Activated CD4-positive, alpha-beta T cell treated with anti-CD3 and anti-CD28 coated beads, Interleukin-2, amount 50 U/mL, for 16 hours (primary cell): Measurements from ENCODE around the gene DNAJB1.
"Not testable (repeated sequence)": the region's sequence is repeated elsewhere in the genome, so short reads cannot be mapped to it uniquely, and the experiment has no call there.

Experiments used
- DNase-seq: peaks from one replicate; pipeline ENCODE4 v3.0.0-alpha.2; 2020

The DNAJB1 gene

DNA sequence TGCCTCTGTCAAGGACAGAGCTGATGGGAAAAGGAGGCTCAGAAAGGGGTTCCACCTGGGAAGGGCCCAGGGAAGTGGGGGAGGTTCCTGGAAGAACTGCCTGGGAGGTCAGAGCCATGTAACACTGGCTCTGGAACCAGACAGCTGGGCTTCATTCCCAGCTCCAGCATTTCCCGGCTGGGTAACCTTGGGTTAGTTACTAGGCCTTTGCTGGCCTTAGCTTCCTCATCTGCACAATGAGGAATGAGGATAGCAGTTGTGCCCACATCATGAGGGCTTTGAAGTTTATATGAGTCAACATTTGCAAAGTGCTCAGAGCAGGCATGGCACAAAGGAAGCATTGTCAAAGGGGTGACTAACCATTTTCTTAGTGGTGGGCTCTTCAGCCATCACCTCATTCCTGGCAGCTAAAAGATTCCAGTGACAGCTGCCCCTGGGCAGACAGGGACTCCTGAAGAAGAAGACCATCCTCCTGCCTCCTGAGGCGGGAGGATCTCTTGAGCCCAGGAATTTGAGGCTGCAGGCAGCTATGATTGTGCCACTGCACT, 1.7 kb upstream of the DNAJB1 start:
- no peak for DNase-seq

DNA sequence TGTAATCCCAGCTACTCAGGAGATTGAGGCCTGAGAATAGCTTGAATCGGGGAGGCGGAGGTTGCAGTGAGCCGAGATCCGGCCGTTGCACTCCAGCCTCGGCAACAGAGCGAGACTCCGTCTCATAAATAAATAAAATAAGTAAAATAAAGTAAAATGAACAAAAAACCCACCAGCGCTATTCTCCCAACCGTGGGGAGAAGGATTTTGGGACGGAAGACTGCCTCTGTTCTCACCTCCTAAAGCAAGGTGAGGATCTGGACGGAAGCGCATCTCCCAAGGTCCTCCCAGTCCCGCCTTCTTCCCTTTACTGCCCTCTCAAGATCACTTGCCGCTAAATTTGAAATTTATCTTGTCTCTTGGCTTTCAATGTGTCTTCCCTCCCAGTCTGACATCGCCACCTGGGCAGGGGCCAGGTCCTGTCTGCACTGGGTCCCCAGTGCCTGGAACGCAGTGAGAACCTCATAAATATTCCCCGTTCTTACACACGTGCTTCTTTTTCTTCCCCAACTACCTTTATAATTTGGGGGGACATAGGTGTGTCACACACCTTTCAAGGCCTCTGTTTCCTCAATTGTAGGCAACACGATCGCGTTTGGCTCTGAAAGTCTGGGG, 1.2 kb upstream of the DNAJB1 start:
- DNase-seq, result no peak

DNA sequence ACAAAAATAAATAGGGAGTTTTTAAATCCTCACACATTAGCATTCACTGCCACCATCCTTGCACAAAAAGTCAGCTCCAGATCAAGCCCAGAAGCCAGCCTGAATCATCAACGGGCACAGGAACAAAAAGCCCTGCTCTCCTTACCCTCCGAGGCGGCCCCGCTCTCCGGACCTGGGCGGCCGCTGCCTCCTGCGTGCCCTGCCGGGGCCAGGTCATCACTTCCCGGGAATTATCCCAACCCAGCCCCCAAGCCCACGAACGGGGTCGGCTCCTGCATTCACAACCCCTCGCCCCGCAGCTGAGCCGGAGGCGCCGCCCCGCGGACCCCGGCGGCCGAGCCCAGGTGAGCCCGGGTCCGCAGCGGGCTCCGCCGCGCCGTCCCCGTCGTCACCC, 754 bp downstream of the DNAJB1 start:
- DNase-seq, result no peak

DNA sequence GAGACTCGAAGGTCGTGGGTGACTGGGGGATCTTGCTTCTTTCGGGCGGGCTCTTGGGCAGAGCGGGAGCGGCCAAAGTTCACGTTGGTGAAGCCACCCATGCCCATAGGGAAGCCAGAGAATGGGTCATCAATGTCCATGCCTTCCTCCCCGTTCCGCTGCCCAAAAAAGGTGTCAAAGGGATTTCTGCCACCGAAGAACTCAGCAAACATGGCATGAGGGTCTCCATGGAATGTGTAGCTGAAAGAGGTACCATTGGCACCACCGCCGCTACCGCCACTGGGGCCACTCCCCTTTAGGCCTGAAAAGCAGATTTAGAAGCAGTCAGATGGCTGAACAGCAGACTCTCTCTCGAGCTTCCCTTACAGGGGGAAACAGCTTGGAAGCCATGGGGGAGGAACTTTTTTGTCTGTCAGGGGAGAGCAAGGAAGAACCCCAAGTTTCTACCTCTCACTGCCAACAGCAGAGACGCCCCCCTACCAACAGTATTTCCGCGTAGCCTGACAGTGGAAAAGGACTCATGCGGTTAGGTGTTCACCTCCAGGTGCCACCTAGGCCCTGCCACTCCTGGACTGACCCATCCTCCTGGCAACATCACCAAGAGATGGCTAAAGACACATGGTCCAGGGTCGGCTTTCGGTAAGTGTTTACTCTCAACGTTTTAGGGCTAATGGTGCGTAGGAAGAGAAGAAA, 1.3 kb downstream of the DNAJB1 start:
- no peak for DNase-seq

DNA sequence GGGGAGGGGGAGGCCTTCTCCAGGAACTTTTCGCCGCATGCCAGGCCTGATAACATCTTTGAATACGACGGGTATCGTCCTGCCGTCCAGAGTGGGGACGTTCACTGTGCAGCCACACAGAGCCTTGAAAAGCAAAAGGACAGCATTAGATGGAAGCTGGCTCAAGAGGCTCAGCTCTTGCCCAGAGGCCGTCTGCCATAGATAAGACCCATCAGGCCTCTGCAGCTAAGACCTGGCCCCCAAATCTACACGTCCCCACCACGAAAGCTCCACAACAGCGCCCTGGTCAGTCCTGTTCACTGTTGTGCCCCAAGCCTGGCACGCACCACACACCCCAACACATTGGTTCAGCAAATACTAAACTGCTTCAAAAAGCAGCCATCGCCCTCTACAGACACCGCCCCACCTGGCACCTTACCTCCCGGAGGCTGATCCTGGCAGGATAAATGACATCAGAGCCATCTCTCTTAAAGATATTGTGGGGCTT, 2.1 kb downstream of the DNAJB1 start:
- DNase-seq, result no peak

DNA sequence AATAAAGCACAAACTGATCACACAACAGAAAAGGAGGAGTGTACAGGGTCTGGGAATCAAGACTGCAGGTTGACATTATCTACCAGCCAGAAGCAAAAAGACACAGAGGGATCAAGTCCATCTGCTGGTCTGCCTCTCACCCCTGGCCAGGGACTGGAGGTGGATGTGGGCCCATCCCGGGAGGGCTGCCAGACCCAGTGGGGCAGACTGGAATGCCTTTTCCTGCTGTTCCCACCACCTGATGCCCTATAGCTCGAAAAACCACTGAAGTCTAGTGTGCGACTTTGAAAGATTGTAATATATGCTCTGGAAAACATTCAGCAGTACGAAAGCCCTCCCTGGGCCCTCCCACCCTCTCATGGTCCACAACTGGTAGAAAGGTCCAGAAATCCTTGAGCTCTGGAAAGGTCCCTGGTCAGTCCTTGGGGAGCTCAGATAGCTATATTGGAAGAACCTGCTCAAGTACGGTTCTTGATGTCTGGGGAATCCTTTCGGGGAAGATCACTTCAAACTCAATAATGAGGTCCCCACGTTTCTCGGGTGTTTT, 2.6 kb downstream of the DNAJB1 start:
- DNase-seq, result no peak

DNA sequence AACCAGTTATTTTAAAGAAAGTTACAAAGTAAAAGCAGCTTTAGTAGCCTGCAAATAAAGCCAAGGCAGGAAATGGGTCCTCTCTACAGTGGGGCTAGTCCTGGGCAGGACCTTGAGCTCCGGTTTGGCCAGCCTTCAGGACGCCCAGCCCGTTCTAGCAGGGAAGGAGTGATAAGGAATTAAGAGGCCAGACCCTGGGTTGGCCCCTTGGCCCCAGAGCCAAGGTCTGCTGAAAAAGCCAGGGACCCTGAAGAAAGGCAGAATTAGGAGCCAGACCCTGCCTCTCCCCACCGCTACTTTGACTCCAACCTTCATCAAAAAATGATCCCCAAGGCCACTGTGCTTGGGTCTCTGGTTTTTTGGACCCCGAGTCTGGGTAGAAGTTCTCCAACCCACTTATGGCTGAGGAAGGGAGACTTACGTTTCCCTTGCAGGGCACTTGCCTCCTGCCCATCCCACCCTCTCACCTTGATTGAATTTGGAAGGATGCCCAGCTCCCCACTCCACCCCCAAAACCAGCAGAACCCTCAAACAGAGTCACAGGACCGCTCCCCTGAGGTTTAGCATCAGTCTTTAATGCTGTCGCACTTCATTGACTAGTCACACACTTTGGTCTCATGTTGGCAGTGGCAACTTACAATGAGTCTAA, 3.9 kb downstream of the DNAJB1 start:
- DNase-seq, result no peak

DNA sequence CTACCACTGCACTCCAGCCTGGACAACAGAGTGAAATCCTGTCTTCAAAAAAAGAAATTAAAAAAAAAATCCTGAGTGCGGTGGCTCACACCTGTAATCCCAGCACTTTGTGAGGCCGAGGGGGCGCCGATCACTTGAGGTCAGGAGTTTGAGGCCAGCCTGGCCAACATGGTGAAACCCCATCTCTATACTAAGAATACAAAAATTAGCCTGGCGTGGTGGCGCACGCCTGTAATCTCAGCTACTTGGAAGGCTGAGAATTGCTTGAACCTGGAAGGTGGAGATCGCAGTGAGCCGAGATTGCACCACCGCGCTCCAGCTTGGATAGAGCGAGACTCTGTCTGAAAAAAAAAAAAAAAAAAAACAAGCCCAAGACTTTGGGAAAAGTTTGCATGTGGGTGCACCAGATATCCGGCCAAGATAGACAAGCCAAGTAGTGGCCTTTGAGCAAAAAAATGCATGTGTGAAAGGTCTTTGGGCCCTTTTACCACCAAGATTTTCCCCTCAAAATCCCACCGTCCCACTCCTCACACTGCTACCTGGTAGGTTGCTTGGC, 5.7 kb downstream of the DNAJB1 start:
- DNase-seq, result no peak

DNA sequence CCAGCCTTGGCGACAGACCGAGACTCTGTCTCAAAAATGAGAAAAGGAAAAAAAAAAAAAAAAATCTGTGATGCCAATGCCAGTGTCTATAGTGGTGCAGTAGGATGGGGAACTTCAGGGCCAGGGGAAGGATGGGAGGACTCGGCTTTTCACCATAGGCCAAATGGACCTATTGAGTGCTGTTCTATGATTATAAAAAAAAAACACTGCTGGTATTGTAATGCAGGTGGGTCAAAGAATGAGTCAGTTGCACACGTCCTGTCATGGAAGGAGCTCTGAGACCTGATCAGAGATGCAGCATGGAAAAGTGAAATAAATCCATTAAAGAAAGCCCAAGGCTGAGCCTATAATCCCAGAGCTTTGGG, 7.0 kb downstream of the DNAJB1 start:
- DNase-seq, result no peak

DNA sequence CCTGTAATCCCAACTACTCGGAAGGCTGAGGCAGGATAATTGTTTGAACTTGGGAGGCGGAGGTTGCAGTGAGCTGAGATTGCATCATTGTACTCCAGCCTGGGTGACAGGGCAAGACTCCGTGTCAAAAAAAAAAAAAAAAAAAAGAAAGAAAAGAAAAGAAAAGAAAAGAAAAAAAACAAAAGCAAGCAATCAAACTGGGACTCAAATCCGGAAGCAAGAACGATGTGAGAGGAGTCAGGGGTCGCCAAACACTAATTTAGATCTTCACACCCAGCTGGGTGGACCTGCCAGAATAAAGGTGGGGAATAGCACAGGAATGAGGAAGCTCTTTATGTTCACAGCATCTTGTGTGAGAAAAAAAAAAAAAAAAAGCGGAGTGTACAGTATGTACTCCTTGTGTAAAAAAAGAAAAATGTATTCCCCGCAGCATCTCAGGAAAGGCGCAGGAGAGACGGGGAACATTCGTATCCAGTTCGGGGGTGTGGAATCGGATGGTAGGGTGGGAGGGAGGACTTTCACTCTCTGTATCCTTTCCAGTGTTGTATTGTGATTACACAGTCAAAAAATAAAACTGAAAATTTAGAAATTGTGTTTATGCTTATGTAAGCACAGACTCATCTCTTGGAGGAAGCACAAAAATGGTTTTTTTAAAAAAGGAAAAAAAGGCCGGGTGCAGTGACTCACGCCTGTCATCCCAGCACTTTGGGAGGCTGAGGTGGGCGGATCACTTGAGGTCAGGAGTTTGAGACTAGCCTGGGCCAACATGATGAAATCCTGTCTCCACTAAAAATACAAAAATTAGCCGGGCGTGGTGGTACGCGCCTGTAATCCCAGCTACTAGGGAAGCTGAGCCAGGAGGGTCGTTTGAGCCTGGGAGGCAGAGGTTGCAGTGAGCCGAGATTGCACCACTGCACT, 7.6 kb downstream of the DNAJB1 start:
- no peak for DNase-seq

DNA sequence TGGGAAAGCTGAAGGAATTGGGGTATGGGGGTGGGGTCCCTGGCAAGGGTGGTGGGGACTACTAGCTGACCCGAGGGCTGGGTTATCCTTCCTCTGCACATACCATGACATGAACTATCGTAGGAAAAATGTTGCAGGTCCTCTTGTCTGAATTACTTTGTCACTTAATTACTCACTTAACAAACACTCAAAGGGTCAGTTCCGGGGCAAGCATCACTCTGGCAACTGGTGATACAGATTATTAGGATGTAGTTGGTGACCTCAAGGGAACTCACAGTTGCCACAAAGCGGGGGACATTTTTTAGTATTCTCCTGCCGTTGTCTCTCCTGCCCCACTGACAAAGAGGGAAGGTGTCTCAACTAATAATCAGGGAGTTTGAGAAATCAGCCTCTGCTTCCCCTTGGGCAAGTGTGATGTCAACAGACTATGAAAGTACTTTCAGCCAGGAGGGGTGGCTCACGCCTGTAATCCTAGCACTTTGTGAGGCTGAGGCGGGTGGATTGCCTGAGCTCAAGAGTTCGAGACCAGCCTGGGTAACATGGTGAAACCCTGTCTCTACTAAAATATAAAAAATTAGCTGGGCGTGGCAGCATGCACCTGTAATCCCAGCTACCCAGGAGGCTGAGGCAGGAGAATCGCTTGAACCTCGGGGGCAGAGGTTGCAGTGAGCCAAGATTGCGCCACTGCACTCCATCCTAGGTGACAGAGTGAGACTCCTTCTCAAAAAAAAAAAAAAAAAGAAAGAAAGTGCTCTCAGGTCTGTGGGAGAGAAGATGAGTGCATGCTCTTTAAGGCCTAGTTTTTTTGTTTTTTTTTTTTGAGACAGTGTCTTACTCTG, 10.3 kb downstream of the DNAJB1 start:
- DNase-seq, result no peak

DNA sequence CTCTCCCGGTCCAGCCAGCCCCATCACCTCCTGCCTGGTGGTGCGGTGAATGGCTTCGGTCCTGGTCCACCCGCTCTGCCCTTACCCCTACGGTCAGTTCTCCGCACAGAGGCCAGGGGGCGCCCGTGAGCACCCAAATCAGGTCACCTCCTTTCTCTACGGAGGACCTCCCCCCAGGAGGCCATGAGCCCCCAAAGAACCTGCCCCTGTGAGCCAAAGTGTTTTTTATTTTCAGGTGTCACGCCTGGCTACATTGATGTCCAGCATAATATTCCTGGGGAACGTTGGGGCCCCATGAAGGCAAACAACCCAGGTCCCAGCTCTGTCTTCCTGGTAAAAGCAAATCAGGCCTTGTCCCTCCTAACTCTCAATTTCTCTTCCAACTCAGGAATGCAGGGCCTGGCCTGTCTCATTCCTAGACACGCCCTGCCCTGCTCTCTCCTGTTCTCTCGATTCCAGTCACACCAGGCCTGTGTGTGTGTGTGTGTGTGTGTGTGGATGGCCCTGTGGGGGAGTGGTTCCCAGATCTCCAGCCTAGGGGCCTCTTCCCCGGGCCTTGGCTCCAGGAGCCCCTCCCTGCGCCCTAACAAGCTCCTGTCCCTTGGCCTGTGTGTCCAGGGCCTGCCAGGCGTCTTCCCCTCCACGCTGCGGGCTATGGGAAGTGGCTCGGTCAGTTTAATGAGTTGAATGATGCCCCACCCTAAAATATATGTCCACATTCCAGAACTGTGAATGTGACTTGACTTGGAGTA, 12.5 kb downstream of the DNAJB1 start:
- DNase-seq, result peak; percentile 82

DNA sequence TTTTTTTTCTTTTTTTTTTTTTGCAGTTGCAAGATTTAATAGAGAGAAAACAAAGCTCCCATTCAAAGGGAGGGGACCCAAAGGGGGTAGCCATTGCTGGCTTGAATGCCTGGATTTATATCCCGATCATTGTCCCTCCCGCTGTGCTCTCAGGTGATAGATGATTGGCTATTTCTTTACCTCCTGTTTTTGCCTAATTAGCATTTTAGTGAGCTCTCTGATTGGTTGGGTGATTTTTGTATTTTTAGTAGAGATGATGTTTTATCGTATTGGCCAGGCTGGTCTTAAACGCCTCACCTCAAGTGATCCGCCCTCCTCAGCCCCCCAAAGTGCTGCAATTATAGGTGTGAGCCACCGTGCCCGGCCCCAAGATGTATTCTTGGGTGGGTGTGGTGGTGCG, 13.6 kb downstream of the DNAJB1 start:
- not testable (repeated sequence) for DNase-seq

DNA sequence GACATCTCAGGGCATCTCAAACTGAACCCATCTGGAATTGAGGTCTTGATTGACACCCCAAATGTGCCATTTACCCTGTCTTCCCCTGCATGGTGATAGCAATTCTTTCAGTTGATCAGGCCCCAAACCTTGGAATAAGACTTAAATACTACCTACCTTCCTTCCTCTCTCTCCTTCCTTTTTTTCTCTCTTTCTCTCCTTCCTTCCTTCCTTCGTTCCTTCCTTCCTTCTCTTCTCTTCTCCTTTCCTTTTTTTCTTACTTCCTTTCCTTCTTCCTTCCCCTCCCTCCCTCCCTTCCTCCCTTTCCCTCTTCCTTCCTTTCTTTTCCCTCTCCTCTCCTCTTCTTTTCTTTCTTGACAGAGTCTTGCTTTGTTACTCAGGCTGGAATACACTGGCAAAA, 14.9 kb downstream of the DNAJB1 start:
- no peak for DNase-seq

DNA sequence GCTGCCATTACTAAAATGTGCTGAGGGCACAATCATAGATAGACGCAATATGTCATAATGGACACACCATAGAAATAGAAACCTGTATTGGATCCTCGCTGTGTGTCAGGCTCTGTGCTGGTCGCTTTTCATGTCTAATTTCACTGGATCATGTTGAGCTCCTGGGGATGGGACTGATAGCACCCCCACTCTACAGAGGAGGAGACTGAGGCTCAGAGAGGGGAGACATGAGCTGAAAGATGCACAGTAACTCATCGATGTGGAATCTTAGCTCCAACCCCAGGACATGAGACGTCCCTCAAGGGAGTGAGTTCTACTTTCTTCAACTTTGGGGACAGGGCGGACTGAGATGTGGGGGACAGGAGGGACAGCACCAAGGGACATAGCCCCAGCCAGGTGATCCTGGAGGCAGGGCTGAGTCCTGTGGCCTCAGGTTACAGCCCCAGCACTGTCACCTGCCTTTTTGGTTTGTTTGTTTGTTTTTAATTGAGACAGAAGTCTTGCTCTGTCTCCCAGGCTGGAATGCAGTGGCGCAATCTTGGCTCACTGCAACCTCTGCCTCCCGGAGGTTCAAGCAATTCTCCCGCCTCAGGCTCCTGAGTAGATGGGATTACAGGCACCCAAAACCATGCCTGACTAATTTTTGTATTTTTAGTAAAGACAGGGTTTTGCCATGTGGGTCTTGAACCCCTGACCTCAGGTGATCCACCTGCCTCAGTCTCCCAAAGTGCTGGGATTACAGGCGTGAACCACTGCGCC, 15.7 kb downstream of the DNAJB1 start:
- no peak for DNase-seq

DNA sequence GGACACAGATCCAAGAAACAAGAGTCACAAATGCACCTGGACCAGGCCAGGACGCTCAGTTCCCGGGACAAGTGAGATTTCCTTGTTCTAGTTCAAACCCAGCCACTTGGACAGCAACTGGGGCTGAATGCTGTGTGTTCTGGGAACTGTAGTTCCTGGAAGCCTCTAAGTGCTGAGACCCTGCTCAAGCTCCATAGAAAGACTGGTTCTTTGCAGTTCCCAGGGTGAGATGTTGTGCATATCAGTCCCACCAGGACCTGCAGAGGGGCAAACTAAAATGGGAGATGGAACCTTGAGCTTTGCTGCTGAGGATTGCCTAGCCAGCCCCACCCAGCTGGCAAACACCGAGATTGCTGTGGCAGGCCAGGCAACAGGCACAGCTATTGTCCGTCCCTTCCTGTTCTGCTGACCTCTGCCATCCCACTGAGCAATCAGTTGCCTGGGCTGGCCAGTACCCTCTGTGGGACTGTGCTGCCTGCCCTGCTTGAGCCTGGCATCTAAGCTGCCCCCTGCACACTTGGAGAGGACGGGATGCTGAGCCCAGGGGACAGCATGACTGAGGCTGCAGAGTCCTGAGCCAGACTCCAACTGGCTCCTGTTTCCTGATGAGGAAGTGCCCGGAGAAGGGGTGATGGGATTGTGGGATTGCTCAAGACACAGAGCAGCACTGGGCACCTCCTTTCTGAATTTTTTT, 20.8 kb downstream of the DNAJB1 start:
- no peak for DNase-seq

DNA sequence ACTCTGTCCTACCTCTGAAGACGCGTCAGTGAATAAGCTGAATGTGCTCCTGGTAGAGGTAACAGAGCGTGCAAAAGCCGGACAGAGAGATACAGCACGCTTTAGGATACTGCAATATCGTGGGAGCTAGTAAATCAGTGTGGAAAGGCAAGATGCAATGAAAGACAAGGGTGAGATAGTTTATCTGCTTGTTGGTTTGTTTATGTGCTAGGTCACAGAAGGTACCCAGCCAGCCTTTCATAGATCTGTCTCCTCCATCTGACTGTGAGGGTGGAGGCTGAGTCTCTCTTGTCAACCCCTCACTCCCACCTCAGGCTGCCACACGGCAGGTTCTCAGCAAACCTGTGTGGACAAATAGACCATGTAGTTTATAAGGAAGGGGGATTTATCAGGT, 21.4 kb downstream of the DNAJB1 start:
- no peak for DNase-seq

DNA sequence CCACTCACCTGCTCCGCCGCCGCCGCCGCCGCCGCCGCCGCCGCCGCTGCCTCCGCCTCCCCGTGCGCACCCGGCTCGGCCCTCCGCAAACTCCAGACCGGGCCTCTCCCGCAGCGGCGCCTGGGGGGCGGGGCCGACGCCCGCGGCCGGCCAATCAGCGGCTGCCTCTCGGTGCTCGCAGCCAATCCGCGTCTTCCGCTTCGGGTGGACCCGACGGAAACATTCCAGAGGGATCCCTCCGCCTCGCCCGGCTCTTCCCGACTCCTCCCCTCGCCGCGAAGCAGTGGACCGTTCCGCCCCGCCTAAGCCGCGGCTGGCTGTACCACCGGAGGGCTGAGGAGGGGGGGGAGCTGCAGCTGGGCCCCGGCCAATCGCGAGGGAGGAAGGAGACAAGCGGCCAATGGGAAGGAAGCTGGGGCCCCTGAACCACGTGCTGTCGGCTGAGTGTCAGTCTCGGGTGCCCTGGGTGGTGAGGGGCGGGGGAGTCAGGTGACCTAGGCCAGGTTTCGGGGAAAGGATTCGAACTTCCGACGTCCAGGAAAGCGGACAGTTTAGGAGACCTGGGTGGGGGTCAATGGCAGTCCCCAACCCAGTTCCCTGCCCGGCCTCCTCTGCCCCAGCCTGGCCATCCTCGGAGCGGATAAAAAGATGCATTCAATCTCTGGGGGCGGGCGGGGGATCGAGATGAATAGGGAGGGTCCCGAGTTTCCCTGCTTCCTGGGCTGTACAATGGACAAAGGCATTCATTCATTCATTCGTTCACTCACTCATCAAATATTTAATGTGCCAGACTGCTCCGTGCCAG, 22.0 kb downstream of the DNAJB1 start, which contains the start of gene GIPC1:
Gene GIPC1 (minus strand): TSS at position 99 of the 805 bp plus-strand sequence. CDS start 13,151 bp downstream, outside the sequence.
- DNase-seq, result peak; percentile 84
